ENCODE data around the gene ZFPL1. TPM values are rescaled to one million over a fixed set of nuclear protein-coding genes. Genes with fewer than 3 reads are reported as not detected.

The ZFPL1 gene
- total and polyA plus RNA-seq, 7 experiments from 2014 or later: 24.2 to 53.0 (median 39.1) TPM

DNA sequence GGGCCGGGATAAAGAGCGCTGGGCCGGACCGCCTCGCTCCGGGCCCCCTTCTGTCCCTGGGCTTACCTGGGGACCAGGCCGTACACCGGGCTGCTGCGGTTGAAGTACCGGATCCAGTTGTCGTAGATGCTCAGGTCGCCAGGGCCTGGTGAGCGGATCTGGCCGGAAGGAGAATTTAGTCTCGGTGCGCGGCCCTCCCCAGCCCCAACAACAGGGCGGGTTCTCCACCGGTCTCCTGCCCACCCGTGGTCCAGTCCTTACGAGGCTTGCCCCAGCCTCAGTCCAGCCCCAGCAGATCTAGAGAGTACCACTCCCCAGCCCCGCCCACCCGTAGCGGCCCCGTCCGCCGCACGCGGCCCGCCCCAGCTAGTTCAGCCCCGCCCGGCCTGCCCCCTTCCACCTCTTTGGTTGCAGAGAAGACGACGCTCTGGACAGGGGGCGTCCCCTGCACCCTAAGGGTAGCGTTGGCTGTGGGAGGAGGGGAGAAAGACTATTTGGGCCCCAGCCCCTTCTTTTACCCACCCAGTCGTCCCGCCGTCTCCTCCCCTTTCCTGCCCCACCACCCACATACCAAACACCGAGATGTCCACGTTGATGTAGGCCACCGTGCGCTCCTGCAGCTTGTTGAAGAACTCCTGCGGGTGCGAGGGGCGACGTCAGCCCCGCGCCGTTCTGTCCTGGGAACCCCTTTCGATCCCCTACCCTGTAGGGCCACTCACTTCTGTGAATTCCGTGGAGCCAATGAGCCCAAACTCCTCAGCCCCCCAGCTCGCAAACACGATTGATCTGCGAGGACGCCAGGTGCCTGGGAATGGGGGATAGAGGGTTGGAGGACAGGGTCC lies 36.2 kb upstream of the ZFPL1 start:
- Histone ChIP-seq H3K27ac (ENCODE audit: low read depth, low read length) (peak overlapping the region; percentile 70), H3K4me3 (ENCODE audit: low read length) (peak overlapping the region; percentile 14), H3K36me3 (ENCODE audit: control insufficient read depth in 2 of 3, insufficient read depth in 3 of 3, low read length in 3 of 3) (peaks cover 0 to 21% (median 0%) of the 10 kb centered on the region in 3 experiments), H3K9me3 (ENCODE audit: control insufficient read depth in 2 of 3, low read length in 3 of 3) (no peaks in the 10 kb centered on the region), H3K4me1 (ENCODE audit: control insufficient read depth in 2 of 2, insufficient read depth in 2 of 2, low read length in 2 of 2) (peaks cover 0 to 17% of the 10 kb centered on the region in 2 donors), H3K27me3 (ENCODE audit: control insufficient read depth in 2 of 2, insufficient read depth in 2 of 2, low read length in 2 of 2) (no peaks in the 10 kb centered on the region)
- H3K27me3 Mint-ChIP-seq: no peaks in the 10 kb centered on the region
- CTCF ChIA-PET: interaction anchor here (1.6 kb wide), 1 partner anchor 32 kb away, joined by 4 read pairs; no protein-coding TSS in a partner anchor
- H3K36me3 Mint-ChIP-seq: peaks cover 0 to 6% (median 5%) of the 10 kb centered on the region in 5 donors
- POLR2A ChIA-PET: interaction anchor here (0.6 kb wide), 1 partner anchor 74 kb away, joined by 3 read pairs; the partner anchor contains the start of genes FAU and MRPL49
- peak overlapping the region; percentile 80 to 98 (median 86) for H3K27ac Mint-ChIP-seq
- intact Hi-C loops (cut with micrococcal nuclease): no loop called here
- no peaks in the 10 kb centered on the region for H3K9me3 Mint-ChIP-seq
- H3K4me3 Mint-ChIP-seq: peak overlapping the region; percentile 81 to 95 (median 88)
- DNase-seq (peak in 4 of 9 donors; percentile 13 to 37 (median 24)), ATAC-seq (peak; percentile 64)
- peaks cover 12 to 31% (median 23%) of the 10 kb centered on the region in 7 donors for H3K4me1 Mint-ChIP-seq

DNA sequence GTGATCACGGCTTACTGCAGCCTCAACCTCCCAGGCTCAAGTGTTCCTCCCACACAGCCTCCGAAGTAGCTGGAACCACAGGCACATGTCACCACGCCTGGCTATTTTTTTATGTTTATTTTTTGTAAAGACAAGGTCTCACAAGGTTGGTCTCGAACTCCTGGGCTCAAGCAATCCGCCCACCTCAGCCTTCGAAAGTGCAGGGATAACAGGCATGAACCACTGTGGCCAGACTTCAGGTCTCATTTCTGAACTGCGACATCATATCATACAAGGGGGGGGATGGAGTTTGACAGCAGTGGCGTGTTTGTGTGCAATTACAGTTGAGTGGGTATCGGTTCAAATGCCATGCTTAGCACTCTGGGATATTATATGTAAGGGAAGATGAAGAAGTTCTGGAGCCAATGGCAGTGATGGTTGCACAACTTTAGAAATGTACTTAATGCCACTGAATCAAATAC lies 32.6 kb upstream of the ZFPL1 start:
- no peaks in the 10 kb centered on the region for H3K9me3 ChIP-seq (ENCODE audit: control insufficient read depth in 2 of 3, low read length in 3 of 3)
- H3K27ac ChIP-seq (ENCODE audit: low read depth, low read length): no peak overlapping the region
- H3K4me3 Mint-ChIP-seq: no peak overlapping the region
- intact Hi-C loops (cut with micrococcal nuclease): no loop called here
- H3K9me3 Mint-ChIP-seq: no peaks in the 10 kb centered on the region
- ATAC-seq: no peak
- no peaks in the 10 kb centered on the region for H3K27me3 Mint-ChIP-seq
- no peak overlapping the region for H3K4me3 ChIP-seq (ENCODE audit: low read length)
- H3K4me1 ChIP-seq (ENCODE audit: control insufficient read depth in 2 of 2, insufficient read depth in 2 of 2, low read length in 2 of 2): peaks cover 3 to 22% of the 10 kb centered on the region in 2 donors
- H3K36me3 ChIP-seq (ENCODE audit: control insufficient read depth in 2 of 3, insufficient read depth in 3 of 3, low read length in 3 of 3): no peaks in the 10 kb centered on the region
- CTCF ChIA-PET: no interaction called here
- H3K27me3 ChIP-seq (ENCODE audit: control insufficient read depth in 2 of 2, insufficient read depth in 2 of 2, low read length in 2 of 2): no peaks in the 10 kb centered on the region
- H3K4me1 Mint-ChIP-seq: peaks cover 18 to 42% (median 30%) of the 10 kb centered on the region in 7 donors
- H3K36me3 Mint-ChIP-seq: no peaks in the 10 kb centered on the region
- POLR2A ChIA-PET: interaction anchor here (1.0 to 1.3 kb wide), 2 partner anchors 9 to 12 kb away, joined by 3 read pairs; no protein-coding TSS in a partner anchor
- peak overlapping the region in 1 of 9 donors; percentile 4 for H3K27ac Mint-ChIP-seq
- no peak for DNase-seq

DNA sequence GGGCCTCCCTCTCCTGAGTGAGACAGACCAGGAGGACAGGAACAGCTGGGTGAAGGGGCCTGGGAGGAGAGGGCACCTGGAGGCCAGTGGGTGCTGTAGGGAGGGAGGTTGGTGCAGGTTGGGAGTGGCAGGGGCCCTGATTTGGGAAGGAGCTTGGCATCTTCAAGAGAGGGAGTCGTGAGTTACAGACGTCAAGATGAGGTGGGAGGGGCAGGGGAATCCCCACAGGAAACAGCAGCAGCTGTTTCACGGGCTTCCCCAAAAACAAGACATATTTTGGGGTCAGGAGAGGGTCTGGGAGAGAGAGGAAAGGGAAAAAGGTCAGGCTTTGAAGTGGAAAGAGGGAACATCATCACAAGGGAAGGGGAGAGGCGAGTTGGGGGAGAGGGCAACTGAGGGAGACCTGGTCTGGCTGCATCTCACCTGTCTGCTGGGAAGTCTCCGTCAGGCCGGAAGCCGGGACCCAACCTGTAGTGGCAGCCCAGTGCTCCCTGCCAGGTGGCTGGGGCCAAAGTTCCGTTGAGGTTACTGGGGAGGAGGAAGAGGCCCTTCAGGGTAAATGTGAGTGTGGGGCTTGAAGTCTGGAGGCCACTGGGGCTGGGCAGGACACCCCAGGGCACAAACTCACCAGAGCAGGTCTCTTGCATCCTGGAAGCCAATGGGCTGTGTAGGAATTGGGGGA lies 30.1 kb upstream of the ZFPL1 start:
- H3K36me3 Mint-ChIP-seq: no peaks in the 10 kb centered on the region
- peak overlapping the region; percentile 41 to 85 (median 70) for H3K4me3 Mint-ChIP-seq
- Histone ChIP-seq H3K27me3 (ENCODE audit: control insufficient read depth in 2 of 2, insufficient read depth in 2 of 2, low read length in 2 of 2) (no peaks in the 10 kb centered on the region), H3K4me3 (ENCODE audit: low read length) (no peak overlapping the region), H3K36me3 (ENCODE audit: control insufficient read depth in 2 of 3, insufficient read depth in 3 of 3, low read length in 3 of 3) (no peaks in the 10 kb centered on the region), H3K27ac (ENCODE audit: low read depth, low read length) (peak overlapping the region; percentile 56), H3K9me3 (ENCODE audit: control insufficient read depth in 2 of 3, low read length in 3 of 3) (no peaks in the 10 kb centered on the region), H3K4me1 (ENCODE audit: control insufficient read depth in 2 of 2, insufficient read depth in 2 of 2, low read length in 2 of 2) (peaks cover 3 to 12% of the 10 kb centered on the region in 2 donors)
- intact Hi-C loops (cut with micrococcal nuclease): loop anchor here in 1 of 2 donors (2.0 kb wide), 1 partner anchor 13 kb away; the partner anchor contains the start of gene SAC3D1
- ChIA-PET POLR2A (interaction anchor here (1.4 kb wide), 1 partner anchor 11 kb away, joined by 4 read pairs; no protein-coding TSS in a partner anchor), CTCF (no interaction called here)
- peak overlapping the region; percentile 24 to 92 (median 79) for H3K27ac Mint-ChIP-seq
- peaks cover 9 to 22% (median 14%) of the 10 kb centered on the region in 7 donors for H3K4me1 Mint-ChIP-seq
- no peaks in the 10 kb centered on the region for H3K9me3 Mint-ChIP-seq
- ATAC-seq (peak; percentile 72), DNase-seq (peak in 7 of 9 donors; percentile 17 to 52 (median 39))
- no peaks in the 10 kb centered on the region for H3K27me3 Mint-ChIP-seq

DNA sequence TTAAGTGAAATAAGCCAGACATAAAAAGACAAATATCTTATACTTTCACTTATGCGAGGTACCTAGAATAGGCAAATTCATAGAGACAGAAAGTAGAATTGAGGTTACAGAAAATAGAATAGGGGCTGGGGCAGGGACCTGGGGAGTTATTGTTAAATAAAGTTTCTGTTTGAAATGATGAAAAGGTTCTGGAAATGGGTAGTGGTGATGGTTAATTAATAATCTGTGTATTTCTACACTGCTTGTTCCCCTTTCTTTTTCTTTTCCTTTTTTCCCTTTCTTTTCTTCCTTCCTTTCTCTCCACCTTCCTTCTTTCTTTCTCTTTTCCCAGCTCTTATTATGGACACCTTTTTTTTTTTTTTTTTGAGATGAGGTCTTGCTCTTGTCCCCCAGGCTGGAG lies 28.5 kb upstream of the ZFPL1 start:
- H3K27me3 ChIP-seq (ENCODE audit: control insufficient read depth in 2 of 2, insufficient read depth in 2 of 2, low read length in 2 of 2): no peaks in the 10 kb centered on the region
- H3K27me3 Mint-ChIP-seq: no peaks in the 10 kb centered on the region

DNA sequence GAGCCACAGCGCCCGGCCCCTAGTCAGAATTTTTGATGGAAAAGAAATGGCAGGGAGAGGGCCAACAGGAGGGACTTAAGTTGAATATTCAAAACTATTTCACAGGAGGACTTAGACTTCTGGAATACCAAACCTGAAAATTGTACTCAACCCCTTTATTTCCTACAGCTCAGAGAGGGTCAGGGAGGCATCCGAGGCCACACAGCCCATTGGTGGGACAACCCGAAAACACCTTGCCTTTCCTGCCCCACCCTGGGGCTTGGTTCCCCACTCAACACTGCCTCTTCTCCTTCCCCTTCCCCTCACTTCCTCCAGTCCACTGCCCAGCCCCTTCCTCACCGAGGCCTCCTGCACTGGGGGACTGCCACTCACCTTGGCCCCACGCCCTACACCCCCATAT lies 27.0 kb upstream of the ZFPL1 start:
- Histone ChIP-seq H3K27ac (ENCODE audit: low read depth, low read length) (no peak overlapping the region), H3K36me3 (ENCODE audit: control insufficient read depth in 2 of 3, insufficient read depth in 3 of 3, low read length in 3 of 3) (no peaks in the 10 kb centered on the region), H3K27me3 (ENCODE audit: control insufficient read depth in 2 of 2, insufficient read depth in 2 of 2, low read length in 2 of 2) (no peaks in the 10 kb centered on the region), H3K4me1 (ENCODE audit: control insufficient read depth in 2 of 2, insufficient read depth in 2 of 2, low read length in 2 of 2) (peaks cover 3 to 12% of the 10 kb centered on the region in 2 donors), H3K4me3 (ENCODE audit: low read length) (no peak overlapping the region), H3K9me3 (ENCODE audit: control insufficient read depth in 2 of 3, low read length in 3 of 3) (no peaks in the 10 kb centered on the region)
- CTCF ChIA-PET: no interaction called here
- Mint-ChIP-seq H3K27ac (no peak overlapping the region), H3K27me3 (no peaks in the 10 kb centered on the region), H3K4me3 (no peak overlapping the region), H3K36me3 (no peaks in the 10 kb centered on the region), H3K9me3 (no peaks in the 10 kb centered on the region), H3K4me1 (peaks cover 11 to 40% (median 14%) of the 10 kb centered on the region in 7 donors)
- no peak for DNase-seq
- POLR2A ChIA-PET: interaction anchor here (0.5 kb wide), 1 partner anchor 11 kb away, joined by 4 read pairs; no protein-coding TSS in a partner anchor
- ATAC-seq: no peak
- intact Hi-C loops (cut with micrococcal nuclease): no loop called here

More for the DNA sequence above, 28.5 kb upstream of the ZFPL1 start:
- Mint-ChIP-seq H3K9me3 (no peaks in the 10 kb centered on the region), H3K4me3 (no peak overlapping the region), H3K27ac (peak overlapping the region in 3 of 9 donors; percentile 17 to 43 (median 30)), H3K4me1 (peaks cover 9 to 32% (median 14%) of the 10 kb centered on the region in 7 donors), H3K36me3 (no peaks in the 10 kb centered on the region)
- ChIA-PET POLR2A (interaction anchor here (0.6 kb wide), 1 partner anchor 212 kb away, joined by 3 read pairs; no protein-coding TSS in a partner anchor), CTCF (interaction anchor here (1.0 kb wide), 1 partner anchor 9 kb away, joined by 3 read pairs; no protein-coding TSS in a partner anchor)
- DNase-seq: no peak
- intact Hi-C loops (cut with micrococcal nuclease): loop anchor here in 1 of 2 donors (2.0 kb wide), 1 partner anchor 15 kb away; the partner anchor contains the start of gene SAC3D1
- Histone ChIP-seq H3K9me3 (ENCODE audit: control insufficient read depth in 2 of 3, low read length in 3 of 3) (no peaks in the 10 kb centered on the region), H3K4me3 (ENCODE audit: low read length) (no peak overlapping the region), H3K36me3 (ENCODE audit: control insufficient read depth in 2 of 3, insufficient read depth in 3 of 3, low read length in 3 of 3) (no peaks in the 10 kb centered on the region), H3K4me1 (ENCODE audit: control insufficient read depth in 2 of 2, insufficient read depth in 2 of 2, low read length in 2 of 2) (peaks cover 3 to 12% of the 10 kb centered on the region in 2 donors), H3K27ac (ENCODE audit: low read depth, low read length) (no peak overlapping the region)
- ATAC-seq: no peak

DNA sequence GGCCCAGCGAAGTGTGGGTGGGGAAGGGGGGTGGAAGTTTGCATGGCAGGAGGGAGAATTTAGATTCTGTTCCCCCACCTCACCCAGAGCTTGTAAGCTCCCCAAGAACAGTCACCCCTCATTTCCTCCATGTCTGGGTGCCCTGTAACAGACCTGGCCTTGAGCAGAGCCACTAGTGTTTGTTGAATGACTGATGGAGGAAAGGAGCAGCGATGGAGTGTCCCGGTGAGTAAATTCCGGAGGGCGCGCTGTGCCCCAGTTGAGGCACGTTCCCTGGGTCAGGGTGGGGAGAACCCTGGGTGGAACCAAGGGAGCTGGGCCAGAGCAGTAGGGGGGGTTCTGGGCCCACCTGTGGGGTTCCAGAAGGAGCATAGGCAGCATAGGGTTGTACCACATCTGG lies 26.5 kb upstream of the ZFPL1 start:
- CTCF ChIA-PET: no interaction called here
- no peaks in the 10 kb centered on the region for H3K36me3 Mint-ChIP-seq

More for the DNA sequence above, 26.5 kb upstream of the ZFPL1 start:
- Mint-ChIP-seq H3K9me3 (no peaks in the 10 kb centered on the region), H3K4me1 (peaks cover 11 to 40% (median 15%) of the 10 kb centered on the region in 7 donors), H3K27me3 (no peaks in the 10 kb centered on the region), H3K27ac (no peak overlapping the region), H3K4me3 (no peak overlapping the region)
- no peak for ATAC-seq
- Histone ChIP-seq H3K27ac (ENCODE audit: low read depth, low read length) (no peak overlapping the region), H3K27me3 (ENCODE audit: control insufficient read depth in 2 of 2, insufficient read depth in 2 of 2, low read length in 2 of 2) (no peaks in the 10 kb centered on the region), H3K9me3 (ENCODE audit: control insufficient read depth in 2 of 3, low read length in 3 of 3) (no peaks in the 10 kb centered on the region), H3K36me3 (ENCODE audit: control insufficient read depth in 2 of 3, insufficient read depth in 3 of 3, low read length in 3 of 3) (no peaks in the 10 kb centered on the region), H3K4me1 (ENCODE audit: control insufficient read depth in 2 of 2, insufficient read depth in 2 of 2, low read length in 2 of 2) (peaks cover 3 to 12% of the 10 kb centered on the region in 2 donors), H3K4me3 (ENCODE audit: low read length) (no peak overlapping the region)
- no peak for DNase-seq
- intact Hi-C loops (cut with micrococcal nuclease): no loop called here
- POLR2A ChIA-PET: interaction anchor here (0.5 kb wide), 1 partner anchor 11 kb away, joined by 4 read pairs; no protein-coding TSS in a partner anchor
